GM23248 (cell line): ENCODE results near the gene YPEL1. TPM values are rescaled to one million over a fixed set of nuclear protein-coding genes. Genes with fewer than 3 reads are reported as not detected.
"Not testable (repeated sequence)": the region's sequence is repeated elsewhere in the genome, so short reads cannot be mapped to it uniquely, and the experiment has no call there.

Experiments used
- DNase-seq: peaks from one replicate; pipeline ENCODE4 v3.0.0-alpha.2; 2015
- H2AFZ ChIP-seq: fragments of 200-600 bp; sonication (generic); 2 replicates; pipeline ENCODE4 v1.6.1; 2016; ENCODE audit warnings: antibody characterized with exemption
- H3F3A ChIP-seq: fragments of 200-600 bp; sonication (generic); 2 replicates; pipeline ENCODE4 v1.6.1; 2016; ENCODE audit warnings: mild to moderate bottlenecking, antibody characterized with exemption, mixed run types; ENCODE audit not compliant: insufficient read depth
- H3K27ac ChIP-seq: fragments of 200-600 bp; sonication (generic); 2 replicates; pipeline ENCODE4 v1.5.1; 2016; ENCODE audit warnings: mild to moderate bottlenecking
- H3K27me3 ChIP-seq: fragments of 200-600 bp; sonication (generic); replicated peaks from 2 replicates; pipeline ENCODE4 v1.6.1; 2016; ENCODE audit warnings: mild to moderate bottlenecking; ENCODE audit not compliant: insufficient read depth
- H3K36me3 ChIP-seq: fragments of 200-600 bp; sonication (generic); 2 replicates; pipeline ENCODE4 v1.6.1; 2016; ENCODE audit warnings: low read depth, mild to moderate bottlenecking
- H3K4me1 ChIP-seq: fragments of 200-600 bp; sonication (generic); 2 replicates; pipeline ENCODE4 v1.6.1; 2016; ENCODE audit warnings: mild to moderate bottlenecking; ENCODE audit not compliant: insufficient read depth
- H3K4me2 ChIP-seq: fragments of 200-600 bp; sonication (generic); one replicate; pipeline ENCODE4 v1.6.1; 2016; ENCODE audit warnings: mild to moderate bottlenecking; ENCODE audit not compliant: unreplicated experiment
- H3K4me3 ChIP-seq: fragments of 200-600 bp; sonication (generic); 2 replicates; pipeline ENCODE4 v1.5.1; 2016; ENCODE audit warnings: mild to moderate bottlenecking
- H3K79me2 ChIP-seq: fragments of 200-600 bp; sonication (generic); 2 replicates; pipeline ENCODE4 v1.6.1; 2016; ENCODE audit warnings: mild to moderate bottlenecking; ENCODE audit not compliant: insufficient read depth
- H3K9ac ChIP-seq: fragments of 200-600 bp; sonication (generic); 2 replicates; pipeline ENCODE4 v1.6.1; 2016; ENCODE audit warnings: mild to moderate bottlenecking
- H3K9me2 ChIP-seq: fragments of 200-600 bp; sonication (generic); 2 replicates; pipeline ENCODE4 v1.6.1; 2016; ENCODE audit warnings: mixed run types, mild to moderate bottlenecking, moderate library complexity; ENCODE audit not compliant: insufficient read depth
- H3K9me3 ChIP-seq: fragments of 200-600 bp; sonication (generic); one replicate; pipeline ENCODE4 v1.6.1; 2017; ENCODE audit warnings: low read depth
- H4K20me1 ChIP-seq: fragments of 200-600 bp; sonication (generic); 2 replicates; pipeline ENCODE4 v1.6.0; 2016; ENCODE audit not compliant: insufficient read depth
- EZH2 ChIP-seq: fragments of 200-600 bp; sonication (generic); IDR thresholded peaks from 2 replicates; pipeline ENCODE4 v1.6.1; 2018; ENCODE audit warnings: antibody characterized with exemption, mild to moderate bottlenecking; ENCODE audit not compliant: insufficient read depth, poor library complexity, severe bottlenecking
- EZH2phosphoT487 ChIP-seq: fragments of 200-600 bp; sonication (generic); IDR thresholded peaks from 2 replicates; pipeline ENCODE4 v1.6.1; 2018; ENCODE audit warnings: antibody characterized with exemption, moderate library complexity, mild to moderate bottlenecking, low read depth; ENCODE audit not compliant: insufficient read depth
- WGBS, 2 experiments: methylation state at CpG; one replicate each; pipeline ENCODE4 v1.1.6; 2015 to 2017; ENCODE audit warnings: low lambda C conversion rate in 2 of 2, low coverage in 1 of 2; ENCODE audit errors: missing lambda C conversion rate in 2 of 2; 5-methylcytosine and 5-hydroxymethylcytosine counted together
- in situ Hi-C: fragments of 300-500 bp; cut with MboI; formaldehyde crosslinking; loops from 2 replicates; pipeline ENCODE4 v1.15.0; 2020
- polyA plus RNA-seq: library from polyadenylated mRNA; unstranded; fragments of >200 nt; fragmentation: Nextera tagmentation; extraction: Ambion mirVana; gene quantifications from 2 replicates; pipeline ENCODE4 v1.2.1, GENCODE V29; 2016
- total RNA-seq: library from RNA; depleted of rRNA; stranded (reverse); fragments of >200 nt; shearing (Covaris generic); gene quantifications from 2 replicates; pipeline ENCODE4 v1.2.3, GENCODE V29; 2014

YPEL1 gene
- total and polyA plus RNA-seq, 2 experiments from 2014 or later, result 0.22 to 1.1 TPM

DNA sequence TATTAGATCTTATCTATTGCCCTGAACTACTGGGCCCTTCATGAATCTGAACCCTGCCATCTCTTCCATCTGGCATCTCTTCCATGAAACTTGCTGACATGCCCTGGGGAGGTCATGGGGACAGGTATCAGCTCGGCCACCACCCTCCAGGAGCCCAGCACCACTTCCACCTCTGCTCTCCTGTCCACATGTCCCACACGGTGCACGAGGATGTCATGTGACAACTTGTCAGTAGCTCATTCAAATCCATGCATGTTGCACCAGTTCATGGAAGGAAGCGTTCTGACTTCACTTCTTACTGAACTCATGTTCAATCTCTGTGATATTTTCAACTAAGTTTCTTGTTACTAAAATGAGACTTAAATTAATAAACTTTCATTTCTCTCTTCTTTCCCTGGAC lies 16.6 kb downstream of the YPEL1 start:
- TF ChIP-seq EZH2 (no peak), EZH2phosphoT487 (no peak)
- no peak for DNase-seq
- no peak overlapping the region for H3K4me2 ChIP-seq
- no peak overlapping the region for H3K27ac ChIP-seq
- in situ Hi-C loops, result no loop called here
- H4K20me1 ChIP-seq, result no peaks in the 10 kb centered on the region
- no peaks in the 10 kb centered on the region for H3K79me2 ChIP-seq
- H3K4me1 ChIP-seq, result no peaks in the 10 kb centered on the region
- no peaks in the 10 kb centered on the region for H3K27me3 ChIP-seq
- 47 to 59% methylated on average over 4 of the region's 4 CpGs for WGBS, 2 experiments
- no peak overlapping the region for H3K4me3 ChIP-seq
- H2AFZ ChIP-seq, result no peak overlapping the region
- no peaks in the 10 kb centered on the region for H3K9me3 ChIP-seq
- H3K9me2 ChIP-seq, result no peaks in the 10 kb centered on the region
- no peaks in the 10 kb centered on the region for H3K36me3 ChIP-seq
- H3F3A ChIP-seq, result 0 out of 2 replicates have a peak, but pooled peaks cover 10% of the 10 kb centered on the region
- no peak overlapping the region for H3K9ac ChIP-seq

DNA sequence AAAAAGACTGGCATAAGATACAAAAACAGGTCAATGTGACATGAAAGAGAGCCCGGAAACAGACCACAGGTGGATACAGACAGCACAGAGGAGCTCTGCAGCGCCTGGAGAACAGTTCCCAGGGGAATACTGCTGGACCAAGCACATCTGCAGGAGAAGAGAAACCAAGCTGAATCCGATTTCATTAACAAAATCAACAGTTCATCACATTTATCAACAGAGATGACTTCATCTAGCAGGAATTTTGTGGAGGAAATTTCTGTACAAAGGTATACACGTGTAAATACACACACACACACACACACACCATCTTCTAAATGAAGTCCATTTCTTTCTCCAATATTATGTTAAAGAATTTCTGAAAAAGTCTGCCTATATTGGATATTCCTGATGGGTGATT lies 17.1 kb downstream of the YPEL1 start:
- Histone ChIP-seq H3K9me2 (no peaks in the 10 kb centered on the region), H3F3A (0 out of 2 replicates have a peak, but pooled peaks cover 10% of the 10 kb centered on the region), H3K9ac (no peak overlapping the region), H3K79me2 (no peaks in the 10 kb centered on the region), H3K9me3 (no peaks in the 10 kb centered on the region), H4K20me1 (no peaks in the 10 kb centered on the region), H3K36me3 (no peaks in the 10 kb centered on the region), H3K4me3 (no peak overlapping the region), H3K4me1 (0 out of 2 replicates have a peak, but pooled peaks cover 1% of the 10 kb centered on the region), H3K27me3 (no peaks in the 10 kb centered on the region), H3K4me2 (no peak overlapping the region), H2AFZ (no peak overlapping the region), H3K27ac (no peak overlapping the region)
- no peak for DNase-seq
- WGBS, 2 experiments, result 54 to 58% methylated on average over 4 of the region's 4 CpGs
- in situ Hi-C loops, result no loop called here
- TF ChIP-seq EZH2phosphoT487, result no peak
- TF ChIP-seq EZH2, result no peak

DNA sequence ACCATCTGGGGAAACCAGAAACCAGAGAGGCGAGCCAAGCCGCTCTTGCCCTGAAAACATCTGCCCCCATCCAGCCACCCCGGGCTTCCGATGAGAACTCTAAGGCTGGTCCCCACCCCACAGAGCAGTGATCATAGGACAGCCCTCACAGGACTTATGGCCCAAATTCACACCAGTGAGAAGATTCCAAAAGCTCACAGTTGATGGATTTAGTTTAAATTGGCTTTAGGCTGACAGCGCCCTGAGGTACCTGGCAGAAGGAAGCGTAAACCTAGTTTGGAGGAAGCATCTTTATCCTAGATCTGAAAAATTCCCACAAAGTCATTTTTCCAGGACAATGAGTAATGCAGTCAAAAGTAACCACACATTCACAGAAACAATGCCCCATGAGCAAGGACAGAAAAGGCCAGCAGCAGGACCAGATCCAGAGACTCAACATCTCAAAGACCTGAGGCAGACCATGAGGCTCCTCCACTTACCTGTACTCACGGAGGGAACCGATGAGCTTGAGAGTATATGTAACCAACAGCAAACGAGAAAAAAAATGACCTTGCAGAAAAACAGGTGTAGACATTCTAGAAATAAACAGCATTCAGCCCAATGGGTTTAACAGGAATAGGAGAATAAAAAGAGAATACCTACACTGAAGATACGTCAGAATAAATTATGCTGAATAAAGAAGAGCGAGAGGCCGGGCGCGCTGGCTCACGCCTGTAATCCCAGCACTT lies 19.0 kb downstream of the YPEL1 start:
- H3K9me3 ChIP-seq, H3K4me3 ChIP-seq, H3K27ac ChIP-seq, in situ Hi-C loops, H3K79me2 ChIP-seq, H3K9me2 ChIP-seq, H2AFZ ChIP-seq, DNase-seq, H4K20me1 ChIP-seq, H3K27me3 ChIP-seq, H3K9ac ChIP-seq, H3K4me2 ChIP-seq, H3K36me3 ChIP-seq, H3F3A ChIP-seq, H3K4me1 ChIP-seq: not testable (repeated sequence)
- WGBS, 2 experiments, result 71 to 75% methylated on average over 15 of the region's 15 CpGs

DNA sequence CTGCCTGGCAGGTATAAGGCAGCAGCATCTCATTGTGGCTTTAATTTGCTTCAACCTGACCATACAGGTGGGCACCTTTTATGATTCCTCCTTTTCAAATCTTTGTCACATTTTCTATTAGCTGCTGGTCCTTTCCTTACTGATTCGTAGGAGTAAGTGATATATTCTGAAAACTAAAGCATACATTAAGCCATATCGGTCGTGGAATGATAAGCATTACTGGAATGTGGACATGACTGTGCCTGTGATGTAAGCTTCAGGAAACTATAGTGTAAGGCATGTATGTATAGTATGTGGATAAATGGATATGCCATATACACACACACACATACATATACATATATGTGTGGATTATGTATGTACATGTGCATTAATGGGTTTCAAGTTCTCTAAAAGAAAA lies 20.8 kb downstream of the YPEL1 start:
- WGBS, 2 experiments, result 60 to 63% methylated on average over 3 of the region's 3 CpGs
- Histone ChIP-seq H3K79me2 (no peaks in the 10 kb centered on the region), H3K27ac (no peak overlapping the region), H3K4me3 (no peak overlapping the region), H2AFZ (no peak overlapping the region), H3K27me3 (no peaks in the 10 kb centered on the region), H3K9ac (no peak overlapping the region), H4K20me1 (no peaks in the 10 kb centered on the region), H3K9me2 (no peaks in the 10 kb centered on the region), H3K4me2 (no peak overlapping the region), H3K4me1 (peaks cover 10% of the 10 kb centered on the region), H3K36me3 (no peaks in the 10 kb centered on the region), H3K9me3 (no peaks in the 10 kb centered on the region), H3F3A (0 out of 2 replicates have a peak, but pooled peaks cover 10% of the 10 kb centered on the region)
- in situ Hi-C loops, result loop anchor here (5.0 kb wide), 1 partner anchor 228 kb away; no protein-coding TSS in a partner anchor
- TF ChIP-seq EZH2 (no peak), EZH2phosphoT487 (no peak)
- DNase-seq, result no peak
